ENCODE data around the gene CFD. TPM values are rescaled to one million over a fixed set of nuclear protein-coding genes. Genes with fewer than 3 reads are reported as not detected.
A peak's percentile ranks its signal among the peaks of the same experiment; 100 is the strongest.

CFD gene
- total RNA-seq, 1 donor from 2014 or later = 1.8 TPM

- peaks cover 32% of the 10 kb centered on the region for H3K36me3 Mint-ChIP-seq (ENCODE audit: low read depth)
- no peaks in the 10 kb centered on the region for H3K9me3 Mint-ChIP-seq
- H3K27me3 Mint-ChIP-seq (ENCODE audit: low read depth) = no peaks in the 10 kb centered on the region
- intact Hi-C loops (cut with micrococcal nuclease) = no loop called here
- no peak overlapping the region for H3K27ac Mint-ChIP-seq
- no peak for DNase-seq (ENCODE audit: low spot score)
- no peak overlapping the region for H3K4me3 Mint-ChIP-seq (ENCODE audit: low read depth)
- peaks cover 5% of the 10 kb centered on the region for H3K4me1 Mint-ChIP-seq (ENCODE audit: low read depth)
Measured at GRCh38 chr19:897442-898039, 38.1 kb downstream of the CFD start.

GRCh38 chr19:898663-899062, 39.2 kb downstream of the CFD start:
- no peak overlapping the region for H3K27ac Mint-ChIP-seq
- H3K4me3 Mint-ChIP-seq (ENCODE audit: low read depth) = no peak overlapping the region
- DNase-seq (ENCODE audit: low spot score) = no peak
- peaks cover 32% of the 10 kb centered on the region for H3K36me3 Mint-ChIP-seq (ENCODE audit: low read depth)
- H3K4me1 Mint-ChIP-seq (ENCODE audit: low read depth) = no peaks in the 10 kb centered on the region
- intact Hi-C loops (cut with micrococcal nuclease) = no loop called here
- no peaks in the 10 kb centered on the region for H3K27me3 Mint-ChIP-seq (ENCODE audit: low read depth)
- H3K9me3 Mint-ChIP-seq = no peaks in the 10 kb centered on the region

GRCh38 chr19:899336-900042, 40.0 kb downstream of the CFD start:
- no peak overlapping the region for H3K4me3 Mint-ChIP-seq (ENCODE audit: low read depth)
- peaks cover 37% of the 10 kb centered on the region for H3K36me3 Mint-ChIP-seq (ENCODE audit: low read depth)
- H3K4me1 Mint-ChIP-seq (ENCODE audit: low read depth) = peaks cover 4% of the 10 kb centered on the region
- intact Hi-C loops (cut with micrococcal nuclease) = no loop called here
- DNase-seq (ENCODE audit: low spot score) = no peak
- no peak overlapping the region for H3K27ac Mint-ChIP-seq
- H3K9me3 Mint-ChIP-seq = no peaks in the 10 kb centered on the region
- no peaks in the 10 kb centered on the region for H3K27me3 Mint-ChIP-seq (ENCODE audit: low read depth)

GRCh38 chr19:900043-900301, 40.5 kb downstream of the CFD start:
- Mint-ChIP-seq H3K27ac (no peak overlapping the region), H3K4me3 (ENCODE audit: low read depth) (no peak overlapping the region), H3K9me3 (no peaks in the 10 kb centered on the region), H3K27me3 (ENCODE audit: low read depth) (no peaks in the 10 kb centered on the region), H3K4me1 (ENCODE audit: low read depth) (peaks cover 4% of the 10 kb centered on the region), H3K36me3 (ENCODE audit: low read depth) (peaks cover 38% of the 10 kb centered on the region)
- intact Hi-C loops (cut with micrococcal nuclease) = no loop called here
- DNase-seq (ENCODE audit: low spot score) = no peak

- H3K9me3 Mint-ChIP-seq = no peaks in the 10 kb centered on the region
- no peak overlapping the region for H3K27ac Mint-ChIP-seq
- no peaks in the 10 kb centered on the region for H3K27me3 Mint-ChIP-seq (ENCODE audit: low read depth)
- intact Hi-C loops (cut with micrococcal nuclease) = no loop called here
- H3K4me3 Mint-ChIP-seq (ENCODE audit: low read depth) = no peak overlapping the region
- H3K4me1 Mint-ChIP-seq (ENCODE audit: low read depth) = peaks cover 4% of the 10 kb centered on the region
- H3K36me3 Mint-ChIP-seq (ENCODE audit: low read depth) = peaks cover 38% of the 10 kb centered on the region
- DNase-seq (ENCODE audit: low spot score) = no peak
Measured at GRCh38 chr19:900302-901111, 41.0 kb downstream of the CFD start.

GRCh38 chr19:901216-902092, 42.0 kb downstream of the CFD start:
- Mint-ChIP-seq H3K4me3 (ENCODE audit: low read depth) (no peak overlapping the region), H3K27me3 (ENCODE audit: low read depth) (no peaks in the 10 kb centered on the region), H3K27ac (no peak overlapping the region), H3K4me1 (ENCODE audit: low read depth) (peaks cover 4% of the 10 kb centered on the region), H3K9me3 (no peaks in the 10 kb centered on the region), H3K36me3 (ENCODE audit: low read depth) (peaks cover 35% of the 10 kb centered on the region)
- DNase-seq (ENCODE audit: low spot score) = no peak
- intact Hi-C loops (cut with micrococcal nuclease) = no loop called here

GRCh38 chr19:902093-902370, 42.6 kb downstream of the CFD start:
- intact Hi-C loops (cut with micrococcal nuclease) = no loop called here
- H3K27me3 Mint-ChIP-seq (ENCODE audit: low read depth) = no peaks in the 10 kb centered on the region
- peaks cover 31% of the 10 kb centered on the region for H3K36me3 Mint-ChIP-seq (ENCODE audit: low read depth)
- H3K4me3 Mint-ChIP-seq (ENCODE audit: low read depth) = no peak overlapping the region
- H3K4me1 Mint-ChIP-seq (ENCODE audit: low read depth) = peaks cover 6% of the 10 kb centered on the region
- no peaks in the 10 kb centered on the region for H3K9me3 Mint-ChIP-seq
- DNase-seq (ENCODE audit: low spot score) = no peak
- no peak overlapping the region for H3K27ac Mint-ChIP-seq

- Mint-ChIP-seq H3K4me1 (ENCODE audit: low read depth) (peaks cover 8% of the 10 kb centered on the region), H3K27me3 (ENCODE audit: low read depth) (no peaks in the 10 kb centered on the region)
Measured at GRCh38 chr19:902446-903226, 43.2 kb downstream of the CFD start.

GRCh38 chr19:903266-903797, 43.9 kb downstream of the CFD start:
- Mint-ChIP-seq H3K4me1 (ENCODE audit: low read depth) (peaks cover 8% of the 10 kb centered on the region), H3K27ac (no peak overlapping the region), H3K4me3 (ENCODE audit: low read depth) (no peak overlapping the region), H3K9me3 (no peaks in the 10 kb centered on the region), H3K27me3 (ENCODE audit: low read depth) (no peaks in the 10 kb centered on the region), H3K36me3 (ENCODE audit: low read depth) (peaks cover 27% of the 10 kb centered on the region)
- intact Hi-C loops (cut with micrococcal nuclease) = no loop called here
- DNase-seq (ENCODE audit: low spot score) = no peak

More at GRCh38 chr19:902446-903226, 43.2 kb downstream of the CFD start:
- Mint-ChIP-seq H3K4me3 (ENCODE audit: low read depth) (no peak overlapping the region), H3K27ac (no peak overlapping the region), H3K9me3 (no peaks in the 10 kb centered on the region), H3K36me3 (ENCODE audit: low read depth) (peaks cover 30% of the 10 kb centered on the region)
- DNase-seq (ENCODE audit: low spot score) = no peak
- intact Hi-C loops (cut with micrococcal nuclease) = no loop called here

- Mint-ChIP-seq H3K4me1 (ENCODE audit: low read depth) (peaks cover 17% of the 10 kb centered on the region), H3K27ac (no peak overlapping the region), H3K27me3 (ENCODE audit: low read depth) (no peaks in the 10 kb centered on the region), H3K36me3 (ENCODE audit: low read depth) (peaks cover 29% of the 10 kb centered on the region), H3K9me3 (no peaks in the 10 kb centered on the region), H3K4me3 (ENCODE audit: low read depth) (no peak overlapping the region)
- no peak for DNase-seq (ENCODE audit: low spot score)
- intact Hi-C loops (cut with micrococcal nuclease) = no loop called here
Measured at GRCh38 chr19:904545-904944, 45.1 kb downstream of the CFD start.

- peaks cover 25% of the 10 kb centered on the region for H3K4me1 Mint-ChIP-seq (ENCODE audit: low read depth)
Measured at GRCh38 chr19:906480-906879, 47.0 kb downstream of the CFD start.

More at GRCh38 chr19:906480-906879, 47.0 kb downstream of the CFD start:
- no peak for DNase-seq (ENCODE audit: low spot score)
- intact Hi-C loops (cut with micrococcal nuclease) = no loop called here
- Mint-ChIP-seq H3K36me3 (ENCODE audit: low read depth) (peaks cover 29% of the 10 kb centered on the region), H3K9me3 (no peaks in the 10 kb centered on the region), H3K27me3 (ENCODE audit: low read depth) (no peaks in the 10 kb centered on the region), H3K4me3 (ENCODE audit: low read depth) (no peak overlapping the region), H3K27ac (peak overlapping the region; percentile 35)
